ENCODE data around the gene IFNL1.
A peak's percentile ranks its signal among the peaks of the same experiment; 100 is the strongest.
"Not testable (repeated sequence)": the region's sequence is repeated elsewhere in the genome, so short reads cannot be mapped to it uniquely, and the experiment has no call there.

IFNL1 gene

DNA sequence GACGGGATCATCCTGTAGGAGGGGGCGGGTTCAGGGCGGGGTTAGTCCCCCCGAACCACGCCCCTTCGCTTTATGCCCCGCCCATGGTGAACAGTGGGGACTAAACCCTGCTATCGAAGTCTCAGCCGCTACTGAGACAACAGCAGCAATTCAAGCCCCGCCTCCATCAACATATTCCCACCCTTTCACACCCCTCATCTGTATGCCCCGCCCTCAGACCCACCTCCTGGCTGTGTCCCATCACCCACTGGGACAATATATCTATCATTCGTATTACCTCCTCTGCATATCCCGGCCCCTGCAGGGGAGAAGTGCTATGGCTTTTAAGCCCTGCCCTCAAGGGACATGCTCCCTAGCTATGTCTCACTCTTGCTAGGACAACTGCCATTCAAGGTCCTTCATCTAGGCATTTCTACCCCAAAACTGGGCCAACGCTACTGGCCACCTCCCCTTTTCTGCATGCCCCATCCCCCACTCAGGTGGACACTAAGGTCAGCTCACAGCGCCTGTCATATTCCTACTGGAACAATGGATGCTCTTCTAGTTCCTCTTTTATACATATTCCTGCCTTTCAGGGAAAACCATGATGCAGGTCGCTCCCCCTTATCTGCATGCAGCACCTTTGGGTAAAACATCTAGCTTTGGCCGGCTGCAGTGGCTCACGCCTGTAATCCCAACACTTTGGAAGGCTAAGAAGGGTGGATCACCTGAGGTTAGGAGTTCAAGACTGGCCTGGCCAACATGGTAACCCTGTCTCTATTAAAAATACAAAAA lies 12.5 kb downstream of the IFNL1 start:
- DNase-seq (ENCODE audit: low read depth), result no peak

GRCh38 chr19:39309305-39309670 lies 13.1 kb downstream of the IFNL1 start:
- not testable (repeated sequence) for DNase-seq (ENCODE audit: low read depth)

- no peak for DNase-seq (ENCODE audit: low read depth)
Measured at GRCh38 chr19:39310558-39311311, 14.5 kb downstream of the IFNL1 start.

DNA sequence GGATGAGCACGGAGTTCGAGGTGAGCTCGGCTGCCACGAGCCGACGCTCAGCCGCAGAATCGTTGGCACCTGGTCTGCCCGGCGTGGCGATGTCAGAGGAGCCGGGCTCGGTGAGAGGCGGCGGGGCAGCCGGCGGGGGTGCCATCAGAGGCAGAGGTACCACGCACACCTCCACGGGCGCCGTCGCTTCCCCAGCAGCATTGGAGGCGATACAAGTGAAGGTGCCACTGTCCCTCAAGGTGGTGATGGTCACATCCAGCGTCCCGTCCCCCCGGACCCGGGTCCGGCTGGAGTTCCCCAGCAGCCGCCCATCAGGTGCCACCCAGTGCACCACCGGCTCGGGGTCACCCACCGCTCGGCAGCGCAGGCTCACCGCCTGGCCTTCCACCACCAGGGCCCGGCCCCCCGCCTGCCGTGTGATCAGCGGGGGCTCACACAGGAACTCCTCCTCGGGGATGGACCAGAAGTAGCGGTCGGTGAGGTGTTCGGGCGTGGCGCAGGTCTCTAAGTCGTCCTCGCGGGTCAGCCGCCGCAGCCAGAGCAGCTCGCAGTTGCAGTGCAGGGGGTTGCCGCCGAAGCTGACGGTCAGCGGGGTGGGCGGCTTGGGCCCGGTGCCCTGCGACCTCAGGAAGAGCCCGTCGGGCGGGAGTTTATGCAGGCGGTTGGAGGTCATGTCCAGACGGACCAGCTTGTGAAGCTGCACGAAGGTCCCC lies 18.0 kb downstream of the IFNL1 start:
- DNase-seq (ENCODE audit: low read depth), result no peak

DNA sequence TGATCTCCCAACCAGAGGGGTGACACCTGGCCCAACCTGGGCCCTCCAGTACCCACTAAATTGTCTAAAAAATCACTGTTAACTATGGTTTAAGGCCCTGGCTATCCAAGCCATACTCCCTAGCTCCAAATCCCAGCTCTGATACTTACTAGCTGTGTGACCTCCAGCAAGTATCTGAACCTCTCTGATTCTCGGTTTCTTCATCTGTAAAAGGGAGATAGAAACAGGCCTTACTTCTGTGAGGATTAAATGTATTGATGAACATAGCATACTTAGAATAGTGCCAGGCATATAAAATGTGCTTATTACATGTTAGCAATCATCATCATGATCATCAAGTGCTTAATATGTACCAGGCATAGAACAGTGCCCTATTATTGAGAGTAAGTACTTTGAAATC lies 19.7 kb downstream of the IFNL1 start:
- no peak for DNase-seq (ENCODE audit: low read depth)

DNA sequence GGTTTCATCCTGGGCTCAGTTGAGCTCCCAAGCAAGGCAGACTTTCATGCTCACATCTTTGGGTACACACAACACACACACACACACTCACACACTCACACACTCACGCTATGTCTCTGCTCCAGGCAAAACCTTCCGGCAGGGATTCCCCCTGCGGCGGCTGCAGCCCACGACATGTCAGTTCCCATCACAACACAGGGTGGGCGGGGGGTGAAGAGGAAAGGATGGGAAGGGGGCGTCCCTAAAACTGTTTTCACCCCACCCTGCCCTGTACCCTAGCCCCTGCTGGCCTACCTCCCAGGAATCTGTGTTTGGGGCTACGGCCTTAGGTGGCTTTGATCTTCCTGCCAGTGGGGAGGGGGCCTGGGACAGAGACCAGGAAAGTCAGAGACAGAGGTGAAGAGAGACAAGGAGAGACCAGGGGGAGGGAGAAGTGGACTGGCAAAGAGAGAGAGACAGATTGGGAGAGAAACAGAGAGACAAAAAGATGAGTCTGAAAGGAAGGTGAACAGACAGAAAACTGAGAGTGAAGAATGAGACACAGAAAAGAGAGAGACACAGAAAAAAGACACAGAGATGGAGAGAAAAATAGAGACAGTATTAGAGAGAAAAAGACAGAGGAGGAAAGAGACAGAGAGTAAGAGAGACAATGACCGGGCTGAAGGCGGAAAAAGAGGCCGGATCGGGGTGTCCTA lies 20.6 kb downstream of the IFNL1 start:
- no peak for DNase-seq (ENCODE audit: low read depth)

GRCh38 chr19:39317476-39317875 lies 21.3 kb downstream of the IFNL1 start:
- no peak for DNase-seq (ENCODE audit: low read depth)

GRCh38 chr19:39318071-39318470 lies 21.9 kb downstream of the IFNL1 start:
- DNase-seq (ENCODE audit: low read depth), result no peak

- no peak for DNase-seq (ENCODE audit: low read depth)
Measured at GRCh38 chr19:39318690-39319089, 22.5 kb downstream of the IFNL1 start.

GRCh38 chr19:39319098-39319891 lies 23.1 kb downstream of the IFNL1 start:
- no peak for DNase-seq (ENCODE audit: low read depth)

DNA sequence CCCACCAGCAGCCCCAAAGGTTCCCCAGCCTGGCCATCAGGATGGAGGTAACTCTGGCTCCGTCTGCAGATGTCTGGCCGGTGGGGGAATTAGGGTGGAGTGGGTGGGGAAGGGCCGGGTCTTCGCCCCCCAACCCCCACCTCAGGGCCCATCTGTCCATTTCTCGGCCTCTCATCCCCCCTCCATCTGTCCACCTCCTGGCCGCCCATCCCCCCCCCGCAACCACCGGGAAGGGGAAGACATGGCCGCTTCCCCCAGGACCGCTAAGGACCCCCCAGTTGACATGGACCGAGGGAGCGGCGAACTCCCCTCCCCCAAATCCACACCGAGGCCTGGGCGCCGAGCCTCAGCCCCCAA lies 23.7 kb downstream of the IFNL1 start:
- DNase-seq (ENCODE audit: low read depth), result no peak

DNA sequence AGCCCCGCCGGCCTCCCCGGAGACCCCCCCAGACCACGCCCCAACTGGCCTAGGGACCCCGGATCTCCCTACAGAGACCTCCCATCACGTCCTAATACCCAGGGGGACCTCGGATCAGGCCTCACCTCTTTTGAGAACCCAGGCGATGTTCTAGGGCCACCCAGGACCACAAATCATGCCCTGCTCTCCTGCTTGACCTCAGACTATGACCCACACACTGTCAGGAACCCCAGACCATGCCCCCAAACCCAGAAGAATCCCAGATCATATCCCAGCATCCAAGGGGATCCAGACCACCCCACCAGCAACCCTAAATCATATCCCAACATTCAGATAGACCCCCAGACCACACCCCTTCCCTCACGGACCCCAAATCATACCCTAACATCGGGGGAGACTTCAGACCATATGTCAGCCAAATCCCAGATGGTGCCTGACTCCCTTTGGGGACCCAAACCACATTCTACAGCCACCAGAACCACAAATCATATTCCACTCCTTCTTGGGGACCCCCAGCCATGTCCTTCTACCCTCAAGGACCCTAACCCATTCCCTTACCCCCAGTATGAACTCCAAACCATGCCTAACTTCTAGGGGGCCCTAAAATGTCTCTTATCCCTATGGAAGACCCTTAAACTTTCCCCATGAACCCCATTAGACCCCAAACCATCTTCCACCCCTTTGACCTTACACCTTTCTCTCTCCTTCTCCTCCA lies 25.1 kb downstream of the IFNL1 start:
- no peak for DNase-seq (ENCODE audit: low read depth)

DNA sequence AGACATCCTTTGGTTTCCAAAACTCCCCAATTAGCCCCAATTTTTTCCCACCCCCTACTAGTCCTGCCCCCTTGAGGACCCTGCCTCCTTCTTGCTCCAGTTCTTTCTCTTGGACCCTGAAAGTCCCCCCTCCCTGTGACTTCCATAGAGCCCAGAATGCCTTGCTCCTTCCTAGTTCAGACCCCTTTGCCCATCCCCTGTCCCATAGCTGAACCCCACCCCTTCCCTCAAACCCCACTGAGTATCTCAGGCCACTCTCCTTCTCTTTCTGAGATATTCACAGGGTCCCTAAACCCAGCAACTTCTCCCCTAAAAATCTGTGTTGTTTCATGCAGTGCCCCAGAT lies 25.6 kb downstream of the IFNL1 start:
- DNase-seq (ENCODE audit: low read depth), result no peak

- DNase-seq (ENCODE audit: low read depth), result no peak
Measured at GRCh38 chr19:39324242-39324842, 28.1 kb downstream of the IFNL1 start.

- no peak for DNase-seq (ENCODE audit: low read depth)
Measured at GRCh38 chr19:39325778-39326665, 29.8 kb downstream of the IFNL1 start.

DNA sequence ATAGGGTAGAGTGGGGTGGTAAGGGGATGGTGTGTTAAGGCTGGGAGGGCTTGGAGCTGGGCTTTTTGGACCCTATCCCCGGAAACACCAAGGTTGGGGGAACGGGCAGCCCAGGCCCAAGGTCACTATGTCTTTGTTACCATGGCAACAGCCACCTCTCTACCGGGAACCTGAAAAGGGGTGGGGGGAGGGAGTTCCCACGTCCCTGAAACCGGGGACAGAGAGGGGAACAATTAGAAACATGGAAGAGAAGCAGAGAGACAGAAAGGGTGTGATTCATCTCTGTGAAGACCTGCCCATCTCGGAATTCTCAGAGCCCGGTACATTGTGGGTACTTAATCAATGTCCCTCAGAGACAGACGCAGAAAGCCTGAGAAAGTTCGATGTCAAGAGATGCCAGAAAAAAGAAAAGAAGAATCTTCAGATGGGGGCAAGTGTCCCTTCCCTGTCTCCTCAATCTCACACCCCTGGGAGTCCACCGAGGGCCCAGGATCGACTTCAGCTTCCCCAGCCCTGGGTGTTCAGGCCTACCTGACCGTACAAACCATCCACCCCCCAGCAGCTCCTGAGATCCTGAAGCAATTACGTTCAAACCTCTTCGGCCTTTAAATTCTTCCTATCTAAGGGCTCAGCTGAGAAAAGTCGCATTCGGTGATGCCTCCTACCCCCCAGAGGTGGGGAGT lies 31.3 kb downstream of the IFNL1 start:
- DNase-seq (ENCODE audit: low read depth), result no peak

GRCh38 chr19:39328046-39328705 lies 32.0 kb downstream of the IFNL1 start:
- peak; percentile 73 for DNase-seq (ENCODE audit: low read depth)

- no peak for DNase-seq (ENCODE audit: low read depth)
Measured at GRCh38 chr19:39329948-39330347, 33.7 kb downstream of the IFNL1 start.
